ENCODE data around the gene TMEM107. TPM values are rescaled to one million over a fixed set of nuclear protein-coding genes. Genes with fewer than 3 reads are reported as not detected.

TMEM107 gene
- total RNA-seq, 2 experiments from 2014 or later: 49.7 to 53.9 TPM

- Mint-ChIP-seq H3K4me3 (peak overlapping the region; percentile 32), H3K4me1 (peaks cover 44% of the 10 kb centered on the region), H3K9me3 (no peaks in the 10 kb centered on the region), H3K27me3 (no peaks in the 10 kb centered on the region), H3K36me3 (ENCODE audit: low read depth) (peaks cover 35% of the 10 kb centered on the region), H3K27ac (peak overlapping the region; percentile 79)
- peak; percentile 89 for DNase-seq
- CTCF ChIA-PET: interaction anchor here (0.8 to 7.0 kb wide), 16 partner anchors 9 to 137 kb away, joined by 3 to 44 read pairs (median 4); partner anchors contain the start of genes ALOXE3, SLC25A35 and TMEM107
- POLR2A ChIA-PET: interaction anchor here (0.6 to 16.5 kb wide), 8 partner anchors 11 to 91 kb away, joined by 3 to 653 read pairs (median 14); partner anchors contain the start of genes BORCS6, HES7, PFAS and TMEM107
Observed at GRCh38 chr17:8158267-8159031, 17.7 kb downstream of the TMEM107 start.

GRCh38 chr17:8156246-8156992 lies 19.8 kb downstream of the TMEM107 start:
- peak; percentile 100 for DNase-seq
- no peak overlapping the region for H3K27ac Mint-ChIP-seq
- POLR2A ChIA-PET: interaction anchor here (0.6 to 16.5 kb wide), 21 partner anchors 7 to 827 kb away, joined by 3 to 653 read pairs (median 8); partner anchors contain the start of genes ACAP1, AURKB, BORCS6 and CTC1
- CTCF ChIA-PET: interaction anchor here (0.6 to 7.0 kb wide), 12 partner anchors 11 to 469 kb away, joined by 3 to 44 read pairs (median 4); partner anchors contain the start of genes ALOXE3, HES7 and TP53
- peaks cover 51% of the 10 kb centered on the region for H3K4me1 Mint-ChIP-seq
- H3K9me3 Mint-ChIP-seq: no peaks in the 10 kb centered on the region
- H3K27me3 Mint-ChIP-seq: no peaks in the 10 kb centered on the region
- H3K36me3 Mint-ChIP-seq (ENCODE audit: low read depth): peaks cover 36% of the 10 kb centered on the region
- H3K4me3 Mint-ChIP-seq: no peak overlapping the region

GRCh38 chr17:8155996-8156245 lies 20.3 kb downstream of the TMEM107 start:
- CTCF ChIA-PET: interaction anchor here (0.6 to 7.0 kb wide), 8 partner anchors 12 to 468 kb away, joined by 3 to 44 read pairs (median 4); partner anchors contain the start of genes ALOXE3, HES7 and TP53

DNA sequence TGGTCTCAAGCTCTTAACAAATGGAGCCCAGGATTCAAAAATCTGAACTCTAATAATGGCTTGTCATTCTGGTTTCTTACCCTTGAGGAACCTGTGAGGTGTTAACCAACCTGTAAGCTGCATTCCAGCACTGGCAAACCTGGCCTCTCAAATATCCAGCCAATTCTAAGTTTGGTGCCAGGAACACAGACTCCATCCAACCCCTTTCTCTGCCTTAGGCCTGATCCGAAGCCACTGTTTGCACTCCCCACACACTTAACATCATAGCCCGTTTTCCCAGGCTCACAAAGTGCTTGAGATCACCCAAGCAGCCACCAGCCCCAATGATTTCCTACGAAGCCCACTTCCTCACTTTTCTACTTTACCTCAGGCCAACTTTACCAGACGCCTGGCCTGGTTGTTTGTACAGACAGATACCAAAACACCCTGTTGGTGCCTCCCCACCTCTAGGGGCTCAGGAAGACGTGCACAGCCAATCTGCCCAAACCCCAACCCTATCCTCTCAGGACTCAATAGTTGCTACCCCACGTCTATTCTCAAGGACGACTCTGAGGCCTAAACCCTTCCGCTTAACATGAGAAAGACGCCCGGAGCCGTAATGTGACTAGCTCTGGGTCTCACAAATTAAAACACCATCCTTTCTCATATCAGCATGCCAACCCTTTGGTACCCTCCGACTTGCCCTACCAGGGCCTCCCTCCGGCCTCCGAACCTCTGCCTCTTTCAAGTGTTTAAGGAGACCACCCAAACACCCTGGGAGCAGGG lies 20.8 kb downstream of the TMEM107 start:
- ChIA-PET CTCF (interaction anchor here (1.3 to 7.0 kb wide), 4 partner anchors 16 to 36 kb away, joined by 4 to 44 read pairs (median 16); partner anchors contain the start of gene ALOXE3), POLR2A (interaction anchor here (0.7 to 16.5 kb wide), 12 partner anchors 8 to 92 kb away, joined by 3 to 653 read pairs (median 14); partner anchors contain the start of genes AURKB, BORCS6, CTC1 and HES7)
- peaks cover 48% of the 10 kb centered on the region for H3K4me1 Mint-ChIP-seq
- no peak overlapping the region for H3K4me3 Mint-ChIP-seq
- no peaks in the 10 kb centered on the region for H3K27me3 Mint-ChIP-seq
- peaks cover 26% of the 10 kb centered on the region for H3K36me3 Mint-ChIP-seq (ENCODE audit: low read depth)
- H3K9me3 Mint-ChIP-seq: no peaks in the 10 kb centered on the region
- no peak overlapping the region for H3K27ac Mint-ChIP-seq
- no peak for DNase-seq

More at GRCh38 chr17:8155996-8156245, 20.3 kb downstream of the TMEM107 start:
- H3K4me1 Mint-ChIP-seq: peaks cover 48% of the 10 kb centered on the region
- peaks cover 31% of the 10 kb centered on the region for H3K36me3 Mint-ChIP-seq (ENCODE audit: low read depth)
- DNase-seq: no peak
- no peak overlapping the region for H3K4me3 Mint-ChIP-seq
- H3K9me3 Mint-ChIP-seq: no peaks in the 10 kb centered on the region
- no peak overlapping the region for H3K27ac Mint-ChIP-seq
- POLR2A ChIA-PET: interaction anchor here (0.6 to 16.5 kb wide), 15 partner anchors 8 to 541 kb away, joined by 3 to 653 read pairs (median 13); partner anchors contain the start of genes AURKB, BORCS6, CTC1 and FXR2
- no peaks in the 10 kb centered on the region for H3K27me3 Mint-ChIP-seq

DNA sequence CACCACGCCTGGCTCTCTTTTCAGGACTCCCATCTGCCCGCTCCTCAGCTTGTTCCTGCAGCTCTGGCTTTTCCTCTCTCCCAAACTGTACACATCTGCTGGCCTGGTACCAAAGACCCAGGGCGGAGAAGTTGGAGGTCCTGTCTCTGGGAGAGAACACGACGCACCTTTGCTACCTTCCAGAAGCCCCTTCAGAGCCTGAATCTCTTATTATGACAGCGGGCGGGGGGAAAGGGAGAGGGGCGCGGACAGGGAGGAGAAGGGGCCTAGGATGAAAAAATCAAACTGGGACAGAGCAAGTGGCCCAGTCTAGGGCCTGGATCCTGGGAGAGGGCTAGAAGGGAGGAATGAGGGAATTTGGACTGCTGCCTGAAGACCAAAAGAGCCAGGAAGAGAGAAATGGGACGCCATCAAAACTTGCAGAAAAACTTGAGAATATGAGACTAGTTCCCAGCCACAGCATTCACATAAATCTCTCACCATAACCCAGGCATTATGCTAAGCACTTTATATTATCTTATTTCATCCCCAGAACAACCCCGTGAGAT lies 21.5 kb downstream of the TMEM107 start:
- H3K4me1 Mint-ChIP-seq: peaks cover 48% of the 10 kb centered on the region
- CTCF ChIA-PET: interaction anchor here (2.3 to 2.9 kb wide), 2 partner anchors 15 to 19 kb away, joined by 7 to 24 read pairs; no protein-coding TSS in a partner anchor
- H3K27me3 Mint-ChIP-seq: no peaks in the 10 kb centered on the region
- no peaks in the 10 kb centered on the region for H3K9me3 Mint-ChIP-seq
- no peak for DNase-seq
- H3K4me3 Mint-ChIP-seq: no peak overlapping the region
- peaks cover 27% of the 10 kb centered on the region for H3K36me3 Mint-ChIP-seq (ENCODE audit: low read depth)
- POLR2A ChIA-PET: interaction anchor here (1.3 to 16.5 kb wide), 9 partner anchors 9 to 229 kb away, joined by 3 to 653 read pairs (median 16); partner anchors contain the start of genes BORCS6, CTC1, RANGRF and TMEM107
- H3K27ac Mint-ChIP-seq: no peak overlapping the region

- peak; percentile 92 for DNase-seq
- peaks cover 45% of the 10 kb centered on the region for H3K4me1 Mint-ChIP-seq
- no peak overlapping the region for H3K27ac Mint-ChIP-seq
- ChIA-PET POLR2A (interaction anchor here (1.0 to 16.5 kb wide), 10 partner anchors 10 to 230 kb away, joined by 3 to 653 read pairs (median 11); partner anchors contain the start of genes BORCS6, CTC1, RANGRF and TMEM107), CTCF (no interaction called here)
- H3K27me3 Mint-ChIP-seq: no peaks in the 10 kb centered on the region
- peaks cover 29% of the 10 kb centered on the region for H3K36me3 Mint-ChIP-seq (ENCODE audit: low read depth)
- no peaks in the 10 kb centered on the region for H3K9me3 Mint-ChIP-seq
- peak overlapping the region; percentile 63 for H3K4me3 Mint-ChIP-seq
Observed at GRCh38 chr17:8153957-8154607, 22.1 kb downstream of the TMEM107 start.

DNA sequence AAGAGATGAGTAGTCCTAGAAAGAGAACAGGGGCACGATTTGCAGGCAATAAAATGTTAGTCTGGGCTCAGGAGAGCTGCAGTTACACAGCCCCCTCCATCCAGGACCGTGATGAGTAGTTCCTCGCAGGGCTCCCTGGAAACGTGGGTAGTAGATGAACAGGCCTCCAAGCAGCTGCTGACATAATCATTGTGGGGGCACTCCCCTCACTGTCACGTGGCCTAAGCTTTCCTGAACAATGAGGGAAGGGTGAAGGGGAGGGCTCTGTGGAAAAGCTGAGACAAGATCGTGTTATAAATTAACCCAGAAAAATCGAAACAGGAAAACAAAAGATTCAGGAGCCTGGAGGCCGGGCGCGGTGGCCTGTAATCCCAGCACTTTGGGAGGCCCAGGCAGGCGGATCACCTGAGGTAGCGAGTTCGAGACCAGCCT lies 22.6 kb downstream of the TMEM107 start:
- H3K9me3 Mint-ChIP-seq: no peaks in the 10 kb centered on the region
- H3K36me3 Mint-ChIP-seq (ENCODE audit: low read depth): peaks cover 28% of the 10 kb centered on the region
- peak overlapping the region; percentile 84 for H3K4me3 Mint-ChIP-seq
- H3K27me3 Mint-ChIP-seq: no peaks in the 10 kb centered on the region
- peak overlapping the region; percentile 84 for H3K27ac Mint-ChIP-seq
- ChIA-PET POLR2A (interaction anchor here (0.6 to 16.5 kb wide), 11 partner anchors 10 to 230 kb away, joined by 3 to 653 read pairs (median 6); partner anchors contain the start of genes BORCS6, CTC1, RANGRF and TMEM107), CTCF (no interaction called here)
- no peak for DNase-seq
- peaks cover 40% of the 10 kb centered on the region for H3K4me1 Mint-ChIP-seq

- Mint-ChIP-seq H3K4me1 (peaks cover 36% of the 10 kb centered on the region), H3K27ac (peak overlapping the region; percentile 84), H3K9me3 (no peaks in the 10 kb centered on the region), H3K27me3 (no peaks in the 10 kb centered on the region), H3K4me3 (peak overlapping the region; percentile 84), H3K36me3 (ENCODE audit: low read depth) (peaks cover 30% of the 10 kb centered on the region)
- ChIA-PET CTCF (no interaction called here), POLR2A (interaction anchor here (0.6 to 16.5 kb wide), 9 partner anchors 11 to 136 kb away, joined by 3 to 653 read pairs (median 16); partner anchors contain the start of genes BORCS6, RANGRF and TMEM107)
- no peak for DNase-seq
Observed at GRCh38 chr17:8153031-8153451, 23.1 kb downstream of the TMEM107 start.

DNA sequence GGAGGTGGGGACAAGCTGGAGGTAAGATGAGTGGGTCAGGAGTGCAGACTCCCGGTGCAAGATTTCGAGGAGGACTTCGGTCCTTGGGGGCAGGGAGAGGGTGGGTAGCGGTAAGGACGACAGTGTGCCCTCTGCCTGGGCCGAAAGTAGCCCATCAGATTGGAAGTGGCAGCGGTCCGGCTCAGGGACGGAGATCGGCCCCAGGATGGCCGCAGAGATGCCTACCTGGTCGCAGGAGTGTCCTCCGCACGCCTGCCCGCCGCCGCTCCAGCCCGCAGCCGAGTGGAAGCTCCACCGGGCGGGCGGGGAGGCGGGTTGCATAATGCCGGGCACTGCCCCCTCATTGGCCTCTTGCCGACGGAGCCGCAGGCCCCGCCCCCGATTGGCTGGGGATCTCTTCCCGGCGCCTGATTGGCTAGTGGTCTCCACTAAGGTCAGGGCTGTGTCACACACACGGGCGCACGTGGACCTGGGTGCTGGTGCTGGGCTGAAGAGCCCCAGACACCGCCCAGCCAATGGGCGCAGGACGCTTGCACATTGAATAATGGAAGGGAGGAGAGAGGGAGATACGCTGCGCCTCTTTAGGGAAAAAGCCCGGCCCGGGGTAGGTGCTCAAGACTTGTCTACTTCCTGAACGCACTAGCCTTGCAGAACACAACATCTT lies 23.9 kb downstream of the TMEM107 start, which contains the start of gene PER1:
Gene PER1 (minus strand): TSS at position 293 of the 664 bp plus-strand sequence. CDS start 1,698 bp downstream, outside the sequence.
- no peaks in the 10 kb centered on the region for H3K27me3 Mint-ChIP-seq
- peaks cover 35% of the 10 kb centered on the region for H3K4me1 Mint-ChIP-seq
- POLR2A ChIA-PET: interaction anchor here (0.6 to 16.5 kb wide), 7 partner anchors 9 to 96 kb away, joined by 4 to 653 read pairs (median 4); partner anchors contain the start of gene TMEM107
- DNase-seq: peak; percentile 92
- CTCF ChIA-PET: interaction anchor here (1.0 to 3.4 kb wide), 2 partner anchors 9 to 14 kb away, joined by 3 to 22 read pairs; no protein-coding TSS in a partner anchor
- peak within 1 kb of the TSS; percentile 84 for H3K27ac Mint-ChIP-seq
- peaks cover 37% of the 10 kb centered on the region for H3K36me3 Mint-ChIP-seq (ENCODE audit: low read depth)
- H3K9me3 Mint-ChIP-seq: no peaks in the 10 kb centered on the region
- peak within 1 kb of the TSS; percentile 84 for H3K4me3 Mint-ChIP-seq

DNA sequence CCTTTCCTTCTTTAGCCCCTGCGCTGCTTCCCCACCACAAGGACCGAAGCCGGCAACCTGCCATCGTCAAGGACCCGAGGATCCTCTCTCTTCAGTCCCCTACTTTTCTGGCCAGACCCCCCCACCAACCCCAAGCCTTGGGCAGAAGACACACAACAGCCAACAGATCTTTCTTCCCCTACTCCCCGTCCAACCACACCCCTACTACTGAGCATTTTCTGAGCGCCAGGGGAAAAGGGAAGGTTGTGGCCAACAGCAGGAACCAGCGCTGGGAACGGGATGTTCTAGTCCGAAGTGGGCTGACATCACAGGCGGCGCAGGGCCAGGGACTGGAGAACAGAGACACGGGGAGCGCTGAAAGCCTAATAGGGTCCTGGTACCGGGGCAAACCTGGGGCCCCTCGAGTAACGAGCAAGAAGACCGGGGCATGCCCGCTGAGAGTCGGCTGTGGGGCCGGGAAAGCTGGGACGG lies 24.5 kb downstream of the TMEM107 start:
- Mint-ChIP-seq H3K4me3 (peak overlapping the region; percentile 84), H3K4me1 (peaks cover 35% of the 10 kb centered on the region), H3K9me3 (no peaks in the 10 kb centered on the region), H3K27me3 (no peaks in the 10 kb centered on the region), H3K36me3 (ENCODE audit: low read depth) (peaks cover 43% of the 10 kb centered on the region), H3K27ac (peak overlapping the region; percentile 84)
- ChIA-PET POLR2A (interaction anchor here (0.6 to 16.5 kb wide), 14 partner anchors 10 to 144 kb away, joined by 3 to 653 read pairs (median 4); partner anchors contain the start of genes AURKB, PFAS, SLC25A35 and TMEM107), CTCF (interaction anchor here (1.0 to 3.4 kb wide), 6 partner anchors 9 to 78 kb away, joined by 3 to 22 read pairs (median 4); no protein-coding TSS in a partner anchor)
- DNase-seq: peak; percentile 43

All from activated CD4-positive, alpha-beta memory T cell treated with anti-CD3 and anti-CD28 coated beads, Interleukin-2, amount 10 ng/mL, durations not matched to agents 7 days and 5 days (primary cell).